GM23338 (cell line): ENCODE measurements around the gene PLEKHJ1. TPM values are rescaled to one million over a fixed set of nuclear protein-coding genes. Genes with fewer than 3 reads are reported as not detected.
A peak's percentile ranks its signal among the peaks of the same experiment; 100 is the strongest.

Experiments used
- ATAC-seq: fragments of 200-7000 bp; cut with Tn5 transposase; 3 replicates; pipeline ENCODE4 v1.9.1; 2020
- DNase-seq: peaks from one replicate; pipeline ENCODE4 v3.0.0-alpha.2; 2015; ENCODE audit warnings: low spot score
- H2AFZ ChIP-seq: fragments of 200-600 bp; sonication (generic); 2 replicates; pipeline ENCODE4 v1.8.0; 2016; ENCODE audit warnings: antibody characterized with exemption, mild to moderate bottlenecking, moderate library complexity
- H3F3A ChIP-seq: fragments of 200-600 bp; sonication (generic); replicated peaks from 2 replicates; pipeline ENCODE4 v1.8.0; 2017; ENCODE audit warnings: antibody characterized with exemption, mixed run types, low read depth
- H3K27ac ChIP-seq: fragments of 200-600 bp; sonication (generic); 2 replicates; pipeline ENCODE4 v1.6.1; 2016; ENCODE audit warnings: low read depth
- H3K27me3 ChIP-seq: fragments of 200-600 bp; sonication (generic); 2 replicates; pipeline ENCODE4 v1.8.0; 2016; ENCODE audit warnings: mild to moderate bottlenecking, mixed run types, moderate library complexity; ENCODE audit not compliant: insufficient read depth
- H3K36me3 ChIP-seq: fragments of 200-600 bp; sonication (generic); 2 replicates; pipeline ENCODE4 v1.8.0; 2016; ENCODE audit warnings: mild to moderate bottlenecking; ENCODE audit not compliant: insufficient read depth
- H3K4me1 ChIP-seq: fragments of 200-600 bp; sonication (generic); 2 replicates; pipeline ENCODE4 v1.8.0; 2016; ENCODE audit warnings: mild to moderate bottlenecking, moderate library complexity; ENCODE audit not compliant: insufficient read depth
- H3K4me2 ChIP-seq: fragments of 200-600 bp; sonication (generic); 2 replicates; pipeline ENCODE4 v1.7.1; 2017; ENCODE audit warnings: mixed run types
- H3K4me3 ChIP-seq: fragments of 200-600 bp; sonication (generic); 2 replicates; pipeline ENCODE4 v1.6.1; 2016; ENCODE audit warnings: mixed run types
- H3K79me2 ChIP-seq: fragments of 200-600 bp; sonication (generic); replicated peaks from 2 replicates; pipeline ENCODE4 v1.8.0; 2017; ENCODE audit warnings: mild to moderate bottlenecking; ENCODE audit not compliant: insufficient read depth
- H3K9me2 ChIP-seq: fragments of 200-600 bp; sonication (generic); 2 replicates; pipeline ENCODE4 v1.8.0; 2017; ENCODE audit not compliant: insufficient read depth
- H4K20me1 ChIP-seq: fragments of 200-600 bp; sonication (generic); replicated peaks from 2 replicates; pipeline ENCODE4 v1.8.0; 2017; ENCODE audit warnings: mild to moderate bottlenecking; ENCODE audit not compliant: insufficient read depth
- H3K27ac Mint-ChIP-seq: 2 replicates; pipeline ENCODE4 v1.8.0; 2020; ENCODE audit warnings: inconsistent platforms, mild to moderate bottlenecking, moderate library complexity, mixed read lengths
- H3K27me3 Mint-ChIP-seq: 3 replicates; pipeline ENCODE4 v1.8.0; 2022; ENCODE audit warnings: low read depth, mild to moderate bottlenecking, moderate library complexity, mixed read lengths, inconsistent platforms; ENCODE audit not compliant: insufficient read depth, poor library complexity
- H3K36me3 Mint-ChIP-seq: 3 replicates; pipeline ENCODE4 v1.8.0; 2021; ENCODE audit warnings: low read depth, mild to moderate bottlenecking, inconsistent platforms, moderate library complexity, mixed read lengths
- H3K4me1 Mint-ChIP-seq: 3 replicates; pipeline ENCODE4 v1.8.0; 2020; ENCODE audit warnings: mild to moderate bottlenecking, inconsistent platforms, mixed read lengths
- H3K4me3 Mint-ChIP-seq: 3 replicates; pipeline ENCODE4 v1.8.0; 2021; ENCODE audit warnings: moderate library complexity, mild to moderate bottlenecking, inconsistent platforms, mixed read lengths
- H3K9me3 Mint-ChIP-seq: 3 replicates; pipeline ENCODE4 v1.8.0; 2020; ENCODE audit warnings: moderate library complexity, mild to moderate bottlenecking, inconsistent platforms, mixed read lengths
- STAT1 ChIP-seq: IDR thresholded peaks from one replicate; pipeline ENCODE4 v1.6.1; 2016; ENCODE audit warnings: antibody characterized with exemption; ENCODE audit not compliant: unreplicated experiment
- ZNF462 ChIP-seq: fragments of 250-450 bp; sonication (Bioruptor Pico); IDR thresholded peaks from 2 replicates; pipeline ENCODE4 v1.5.0; 2020; ENCODE audit warnings: mild to moderate bottlenecking, moderate library complexity
- polyA plus RNA-seq: library from polyadenylated mRNA; unstranded; fragments of >200 nt; fragmentation: Nextera tagmentation; extraction: Ambion mirVana; gene quantifications from 2 replicates; pipeline ENCODE4 v1.2.1, GENCODE V29; 2016
- total RNA-seq: library from RNA; depleted of rRNA; stranded (reverse); fragments of >200 nt; shearing (Covaris generic); gene quantifications from 2 replicates; pipeline ENCODE4 v1.2.3, GENCODE V29; 2014

PLEKHJ1 gene
- total and polyA plus RNA-seq, 2 experiments from 2014 or later, result 146 to 210 TPM

GRCh38 chr19:2242092-2242537 is 6.0 kb upstream of the PLEKHJ1 start:
- DNase-seq, result no peak
- peaks cover 5% of the 10 kb centered on the region for H3K27me3 Mint-ChIP-seq
- Histone ChIP-seq H3F3A (peaks cover 14% of the 10 kb centered on the region; the same call in 1 of the 2 replicates), H3K4me2 (no peak overlapping the region), H3K27ac (peak overlapping the region; percentile 50; the same call in 1 of the 2 replicates), H3K4me3 (no peak overlapping the region), H3K79me2 (peaks cover 67% of the 10 kb centered on the region), H3K9me2 (no peaks in the 10 kb centered on the region), H2AFZ (no peak overlapping the region), H3K27me3 (no peaks in the 10 kb centered on the region), H3K4me1 (peaks cover 29% of the 10 kb centered on the region), H4K20me1 (peaks cover 55% of the 10 kb centered on the region), H3K36me3 (peaks cover 13% of the 10 kb centered on the region)
- no peak overlapping the region for H3K4me3 Mint-ChIP-seq
- H3K36me3 Mint-ChIP-seq, result peaks cover 63% of the 10 kb centered on the region
- TF ChIP-seq ZNF462 (CRISPR knock-in tag), result no peak
- H3K4me1 Mint-ChIP-seq, result peaks cover 37% of the 10 kb centered on the region
- H3K9me3 Mint-ChIP-seq, result peaks cover 6% of the 10 kb centered on the region; the same call in 2 of the 3 replicates
- H3K27ac Mint-ChIP-seq, result no peak overlapping the region
- no peak for ATAC-seq

- Mint-ChIP-seq H3K27ac (peak overlapping the region; percentile 52), H3K36me3 (peaks cover 58% of the 10 kb centered on the region), H3K9me3 (peaks cover 11% of the 10 kb centered on the region; the same call in 2 of the 3 replicates), H3K4me3 (peak overlapping the region; percentile 98), H3K4me1 (peaks cover 37% of the 10 kb centered on the region), H3K27me3 (peaks cover 11% of the 10 kb centered on the region)
- Histone ChIP-seq H3K36me3 (peaks cover 13% of the 10 kb centered on the region), H3F3A (peaks cover 17% of the 10 kb centered on the region; the same call in 1 of the 2 replicates), H3K4me3 (no peak overlapping the region), H3K4me2 (0 out of 2 replicates have a peak overlapping the region, but pooled peaks have one; percentile 97), H3K27me3 (no peaks in the 10 kb centered on the region), H3K27ac (peak overlapping the region; percentile 1), H4K20me1 (peaks cover 55% of the 10 kb centered on the region), H3K79me2 (peaks cover 70% of the 10 kb centered on the region), H3K4me1 (peaks cover 29% of the 10 kb centered on the region), H2AFZ (no peak overlapping the region), H3K9me2 (no peaks in the 10 kb centered on the region)
- no peak for ATAC-seq
- DNase-seq, result no peak
- TF ChIP-seq STAT1 (no peak), ZNF462 (CRISPR knock-in tag) (no peak)
These were observed 5.0 kb upstream of the PLEKHJ1 start for GRCh38 chr19:2240881-2241760.
